Measurements from ENCODE around the gene CNGA2.

CNGA2 gene

GRCh38 chrX:151754641-151755215, 20.2 kb downstream of the CNGA2 start:
- no peak for FAIRE-seq

DNA sequence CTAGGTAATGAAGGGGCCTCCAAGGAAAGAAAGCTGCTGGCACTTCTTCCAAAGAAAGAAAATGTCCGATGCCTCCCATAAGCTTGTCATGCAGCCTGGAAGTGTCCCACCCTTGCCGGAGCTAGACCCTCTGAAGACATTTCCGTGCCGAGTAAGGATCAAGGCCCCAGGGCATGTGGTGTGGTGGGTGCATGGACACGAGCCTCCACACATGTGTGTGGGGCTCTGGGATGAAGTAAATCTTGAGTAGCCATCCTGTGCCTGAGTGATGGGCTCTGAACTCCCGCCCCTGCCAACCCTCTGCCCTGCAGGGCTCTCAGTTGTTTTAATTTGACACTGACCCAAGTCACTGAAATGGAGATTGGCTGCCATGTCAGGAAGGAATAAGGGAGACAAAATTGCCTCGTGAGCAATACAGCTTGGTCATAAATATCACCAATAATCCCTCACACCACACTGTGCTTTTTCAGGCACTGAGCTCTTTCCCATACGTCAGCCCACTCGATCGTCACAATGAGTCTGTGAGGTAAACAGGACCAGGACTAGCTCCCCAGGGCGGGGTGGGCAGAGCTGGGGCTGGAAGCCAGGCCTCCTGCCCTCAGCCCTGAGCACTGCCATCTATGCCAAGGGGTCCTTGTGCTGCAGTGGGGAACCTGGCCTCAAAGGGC, 24.6 kb downstream of the CNGA2 start:
- FAIRE-seq, result no peak

DNA sequence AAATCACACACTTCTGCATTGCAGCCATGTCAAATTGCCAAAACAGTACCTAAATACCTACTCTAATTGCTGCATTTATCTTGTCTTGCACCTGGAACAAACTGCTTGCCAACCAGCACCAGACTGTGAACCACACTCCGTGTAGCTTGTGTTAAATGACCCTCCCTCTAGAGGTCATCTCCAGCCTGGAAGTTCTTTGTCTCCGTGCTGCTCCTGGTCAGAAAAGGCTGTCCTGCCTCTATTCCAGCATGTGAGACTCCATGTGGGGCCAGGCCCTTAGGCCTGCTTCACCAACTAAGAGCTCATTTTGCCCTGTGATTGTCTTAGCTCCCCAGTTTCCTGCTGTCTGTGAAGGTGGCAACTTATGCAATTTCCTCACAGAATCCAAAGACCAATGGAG, 28.3 kb downstream of the CNGA2 start:
- no peak for FAIRE-seq

GRCh38 chrX:151763711-151764110, 29.2 kb downstream of the CNGA2 start:
- no peak for FAIRE-seq

GRCh38 chrX:151765026-151765425, 30.5 kb downstream of the CNGA2 start:
- no peak for FAIRE-seq

DNA sequence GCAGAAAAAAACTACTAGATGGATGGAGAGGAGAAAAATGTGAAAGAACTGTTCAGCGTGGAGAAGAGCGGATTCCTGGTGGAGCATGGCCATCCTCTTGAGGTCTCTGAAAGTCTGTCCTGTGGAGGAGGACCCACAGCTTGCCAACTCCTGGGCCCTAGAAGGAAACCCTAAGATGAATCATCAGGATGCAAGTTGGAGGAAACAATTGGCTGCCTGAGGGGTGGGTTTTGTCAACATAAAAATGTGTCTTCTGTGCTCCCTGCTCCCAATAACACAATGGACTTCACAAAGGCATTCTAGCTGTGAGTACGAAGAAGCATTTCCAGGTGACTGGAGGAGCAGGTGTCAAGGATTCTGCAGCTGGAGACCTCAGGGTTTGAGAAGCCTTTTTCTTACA, 37.2 kb downstream of the CNGA2 start:
- FAIRE-seq, result no peak

GRCh38 chrX:151773434-151773833, 38.9 kb downstream of the CNGA2 start:
- FAIRE-seq, result no peak

DNA sequence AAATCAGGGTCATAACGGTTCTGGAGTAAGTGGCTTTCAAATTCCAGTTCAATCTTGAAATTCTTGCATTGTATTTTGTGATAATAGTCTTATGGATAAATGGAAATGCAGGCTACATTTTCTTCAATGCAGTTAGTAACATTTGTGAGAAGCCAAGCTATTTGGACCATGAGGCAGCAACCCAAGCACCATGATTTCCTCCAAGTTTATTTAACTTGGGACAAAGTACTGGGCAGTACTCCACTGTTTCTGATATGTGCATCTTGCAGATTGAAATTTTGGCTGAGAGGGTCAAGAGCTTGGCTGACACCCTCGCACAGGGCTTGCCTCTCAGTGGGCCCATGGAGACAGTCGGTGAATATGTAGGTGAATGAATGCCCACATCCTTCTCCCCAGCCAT, 39.9 kb downstream of the CNGA2 start:
- FAIRE-seq, result no peak

DNA sequence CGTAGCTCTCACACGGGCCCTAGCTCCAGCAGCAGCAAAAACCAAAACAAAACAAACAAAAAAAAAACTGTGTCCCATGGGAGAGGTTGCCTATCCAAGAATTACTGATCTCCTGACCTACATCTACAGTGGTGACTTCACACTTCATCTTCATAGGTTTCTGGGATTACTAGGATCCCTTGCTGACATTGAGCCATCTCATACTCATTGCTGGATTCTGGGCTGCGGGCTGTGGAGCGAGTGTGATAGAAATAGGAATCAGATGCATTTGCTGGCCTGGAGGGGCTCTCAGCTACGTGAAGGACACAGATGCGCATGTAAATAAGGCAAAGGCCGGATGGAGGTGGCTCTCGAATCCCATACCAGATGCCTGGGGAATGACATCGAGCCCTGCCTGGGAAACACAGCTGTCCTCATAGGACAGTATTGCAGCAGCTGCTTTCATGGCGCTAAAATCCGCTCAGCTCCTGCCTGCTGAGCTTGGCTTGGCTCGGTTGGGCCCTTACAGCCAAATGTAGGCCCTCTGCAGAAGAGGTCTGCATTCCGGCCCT, 41.7 kb downstream of the CNGA2 start:
- FAIRE-seq, result no peak

DNA sequence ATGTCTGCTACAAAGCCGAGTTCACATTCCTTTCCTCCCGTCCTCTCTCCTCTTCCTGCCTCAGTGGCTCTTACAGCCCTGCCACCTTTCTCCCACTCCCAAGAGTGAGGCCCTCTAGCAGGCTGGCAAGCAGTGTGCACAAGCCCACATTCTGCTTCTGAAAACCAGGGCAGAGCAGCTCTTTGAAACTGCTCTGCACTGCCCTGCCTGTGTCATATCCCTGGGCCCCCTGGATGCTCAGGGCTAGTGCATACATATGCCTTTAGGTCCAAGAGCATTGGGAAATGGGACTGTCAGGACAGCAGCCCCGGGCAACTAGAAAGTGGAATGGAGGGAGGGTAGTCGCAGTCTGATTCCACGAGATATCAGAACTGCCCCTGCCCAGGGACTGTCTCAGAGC, 42.4 kb downstream of the CNGA2 start:
- no peak for FAIRE-seq

DNA sequence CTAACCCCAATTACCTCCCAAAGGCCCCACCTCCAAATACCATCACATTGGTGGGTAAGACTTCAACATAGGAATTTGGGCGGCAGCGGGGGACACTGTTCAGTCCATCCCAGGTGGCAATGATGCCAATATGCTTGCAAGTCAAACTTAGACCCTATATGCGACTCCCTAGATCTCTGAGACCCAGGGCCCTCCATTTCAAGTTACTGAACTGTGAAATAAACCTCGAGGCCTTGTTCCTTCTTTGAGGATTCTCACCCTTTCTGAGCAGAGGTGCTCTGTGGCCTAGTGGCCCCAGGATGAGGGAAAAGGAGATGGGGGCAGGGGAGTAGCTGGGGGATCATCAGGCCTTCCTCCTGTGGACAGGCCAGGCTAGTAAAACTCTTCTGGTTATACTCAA, 44.7 kb downstream of the CNGA2 start:
- no peak for FAIRE-seq

DNA sequence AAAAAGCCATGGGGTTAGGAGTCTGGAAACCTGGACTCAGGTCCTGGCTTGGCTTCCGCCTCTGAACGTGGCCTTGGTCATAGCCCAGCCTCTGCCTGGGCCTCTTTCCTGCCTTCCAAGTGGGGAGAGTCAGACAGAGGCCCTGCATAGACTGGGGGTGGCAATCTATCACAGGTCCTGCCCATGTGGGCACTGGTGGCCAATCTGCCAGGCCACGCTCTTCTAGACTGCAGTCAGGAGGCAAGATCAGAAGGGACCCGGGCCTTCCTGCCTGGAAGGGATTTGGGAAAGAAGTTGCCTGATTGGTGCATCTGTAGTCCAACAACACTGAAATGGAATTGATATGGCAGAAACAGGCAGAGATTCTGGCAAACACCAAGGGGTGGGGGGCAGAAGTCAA, 46.1 kb downstream of the CNGA2 start:
- FAIRE-seq, result no peak

DNA sequence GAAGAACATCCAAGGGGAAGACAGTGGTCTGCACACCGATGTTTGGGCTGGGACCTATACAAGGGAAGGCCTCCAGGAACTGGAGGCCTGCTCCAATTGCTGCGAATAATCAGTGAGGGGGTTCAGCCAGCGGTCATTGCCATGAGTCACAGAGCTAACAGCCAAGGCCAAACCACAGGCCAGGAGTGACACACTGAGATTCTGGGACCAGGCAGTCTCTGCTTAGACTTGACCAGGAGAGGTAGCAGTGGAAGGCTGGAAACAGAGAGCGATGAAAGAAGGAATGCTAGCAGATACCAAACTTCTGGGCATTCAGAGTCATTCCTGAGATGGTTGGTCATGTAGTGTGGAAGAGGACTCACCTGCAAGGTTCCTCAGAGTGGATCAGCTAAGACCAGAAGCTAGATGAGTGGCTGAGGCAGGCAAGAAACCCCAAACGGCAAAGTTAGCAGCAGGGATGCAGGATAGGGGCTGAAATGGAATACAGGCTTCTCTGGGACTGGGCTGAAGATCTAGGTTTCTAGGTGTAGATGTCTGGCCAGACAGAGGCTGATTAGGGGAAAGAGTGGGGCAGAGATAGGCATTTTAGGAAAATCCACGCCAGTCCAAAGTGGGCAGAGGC, 54.7 kb downstream of the CNGA2 start:
- no peak for FAIRE-seq

DNA sequence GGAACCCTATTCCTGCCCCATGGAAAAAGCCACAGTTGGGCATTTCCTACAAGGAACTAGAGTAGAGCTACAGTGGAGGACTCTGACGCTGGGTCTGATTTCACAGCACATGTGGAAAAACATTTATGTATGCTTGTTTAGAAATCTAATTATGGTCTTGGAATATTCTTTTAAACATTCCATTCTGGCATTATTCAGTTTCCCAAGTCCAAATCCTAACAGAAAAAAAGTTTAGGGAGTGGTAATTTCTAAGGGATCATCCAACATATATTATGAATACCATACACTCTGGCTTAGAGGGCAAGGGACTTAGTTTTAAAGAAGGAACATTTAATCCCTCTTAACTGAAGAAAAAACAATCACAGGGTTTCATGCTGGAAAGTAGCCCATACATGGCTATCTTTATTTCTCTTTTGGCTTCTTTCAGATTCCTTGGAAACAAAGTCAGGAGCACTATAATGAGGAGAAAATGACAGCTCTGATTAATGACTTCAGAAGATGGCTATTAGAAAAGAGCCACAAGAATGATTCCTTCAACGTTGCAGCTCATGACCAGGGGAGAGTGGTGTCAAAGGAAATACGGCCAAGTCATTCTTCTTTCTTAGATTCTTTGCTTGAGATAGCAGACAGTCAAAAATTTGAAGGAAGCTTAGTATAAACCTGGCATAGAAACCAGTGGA, 56.1 kb downstream of the CNGA2 start:
- no peak for FAIRE-seq

- FAIRE-seq, result no peak
These were observed 57.4 kb downstream of the CNGA2 start for GRCh38 chrX:151791961-151792360.

- no peak for FAIRE-seq
These were observed 58.0 kb downstream of the CNGA2 start for GRCh38 chrX:151792505-151792904.

- FAIRE-seq, result no peak
These were observed 59.3 kb downstream of the CNGA2 start for GRCh38 chrX:151793886-151794285.
